Fibroblast of skin of right quadriceps (primary cell): Measurements from ENCODE around the gene CAPN5.
A peak's percentile ranks its signal among the peaks of the same experiment; 100 is the strongest.
"Not testable (repeated sequence)": the region's sequence is repeated elsewhere in the genome, so short reads cannot be mapped to it uniquely, and the experiment has no call there.

ENCODE experiments used
- DNase-seq: peaks from one replicate; pipeline ENCODE4 v3.0.0-alpha.2; 2013

CAPN5 gene

DNA sequence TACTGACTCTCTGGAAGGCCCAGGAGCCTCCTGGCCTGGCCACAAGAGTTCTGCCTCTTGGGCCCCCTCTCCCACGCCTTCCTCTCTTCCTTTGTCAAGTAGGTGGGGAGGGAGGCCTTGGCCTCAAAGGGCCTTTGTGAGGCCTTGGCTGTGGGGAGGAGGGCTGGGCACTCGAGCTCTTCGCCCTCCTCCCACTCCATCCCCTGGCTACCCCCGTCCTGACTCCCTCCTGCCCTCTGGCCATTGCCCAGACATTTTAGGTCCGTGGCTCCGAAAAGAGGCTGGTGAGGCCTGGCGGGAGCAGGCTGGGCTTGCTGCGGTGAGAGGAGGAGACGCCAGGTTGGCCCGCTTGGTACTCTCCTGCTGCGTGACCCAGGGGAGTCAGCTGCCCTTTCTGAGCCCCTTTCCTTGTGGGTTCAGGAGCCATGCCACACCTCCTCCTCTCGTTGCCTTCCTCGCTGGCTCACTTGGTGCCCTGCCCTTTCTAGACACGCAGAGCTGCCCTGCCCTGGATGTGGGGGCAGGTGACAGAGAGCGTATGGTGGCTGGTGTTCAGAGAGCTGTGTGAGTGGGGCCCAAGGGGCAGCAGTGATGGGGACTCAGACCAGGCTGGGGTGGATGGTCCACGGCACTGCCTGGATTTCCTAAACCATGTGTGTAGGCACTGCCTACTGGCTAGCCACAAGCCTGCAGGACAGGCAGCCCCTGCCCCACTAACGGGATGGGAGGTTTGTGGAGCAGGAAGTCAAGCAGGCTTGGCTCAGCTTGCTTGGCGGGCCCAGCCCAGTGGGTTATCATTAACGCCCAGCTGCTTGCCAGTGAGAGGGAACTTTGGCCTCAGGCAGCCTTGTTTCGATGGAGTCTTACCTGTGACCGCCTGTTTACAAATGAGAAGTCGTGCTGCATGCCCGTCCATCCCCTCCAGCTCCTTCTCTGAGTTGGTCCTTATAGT, 20.0 kb downstream of the CAPN5 start:
- DNase-seq = no peak

DNA sequence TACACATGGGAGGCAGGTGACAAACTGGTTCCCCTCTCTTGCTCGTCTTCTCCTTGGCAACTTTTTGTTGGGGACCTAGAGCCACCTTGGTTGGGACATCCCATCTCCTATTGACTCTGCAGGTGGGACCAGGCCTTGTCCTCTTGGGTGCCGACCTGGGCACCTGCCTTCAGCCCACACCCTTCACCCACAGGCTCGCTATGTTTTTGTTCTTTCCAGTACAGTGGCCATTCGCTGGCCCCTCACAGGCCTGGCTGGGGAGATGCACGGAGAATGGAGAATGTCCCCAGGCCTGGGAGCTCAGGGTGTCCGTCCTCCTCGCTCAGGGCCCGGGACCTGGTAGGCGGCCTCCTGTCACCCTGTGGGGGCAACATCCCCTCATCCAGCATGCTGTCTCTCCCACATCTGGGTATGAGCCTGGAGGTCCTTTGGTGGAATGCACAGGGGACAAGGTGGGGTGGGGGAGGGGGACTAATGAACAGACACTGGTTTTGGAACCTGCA, 21.0 kb downstream of the CAPN5 start:
- DNase-seq = no peak

DNA sequence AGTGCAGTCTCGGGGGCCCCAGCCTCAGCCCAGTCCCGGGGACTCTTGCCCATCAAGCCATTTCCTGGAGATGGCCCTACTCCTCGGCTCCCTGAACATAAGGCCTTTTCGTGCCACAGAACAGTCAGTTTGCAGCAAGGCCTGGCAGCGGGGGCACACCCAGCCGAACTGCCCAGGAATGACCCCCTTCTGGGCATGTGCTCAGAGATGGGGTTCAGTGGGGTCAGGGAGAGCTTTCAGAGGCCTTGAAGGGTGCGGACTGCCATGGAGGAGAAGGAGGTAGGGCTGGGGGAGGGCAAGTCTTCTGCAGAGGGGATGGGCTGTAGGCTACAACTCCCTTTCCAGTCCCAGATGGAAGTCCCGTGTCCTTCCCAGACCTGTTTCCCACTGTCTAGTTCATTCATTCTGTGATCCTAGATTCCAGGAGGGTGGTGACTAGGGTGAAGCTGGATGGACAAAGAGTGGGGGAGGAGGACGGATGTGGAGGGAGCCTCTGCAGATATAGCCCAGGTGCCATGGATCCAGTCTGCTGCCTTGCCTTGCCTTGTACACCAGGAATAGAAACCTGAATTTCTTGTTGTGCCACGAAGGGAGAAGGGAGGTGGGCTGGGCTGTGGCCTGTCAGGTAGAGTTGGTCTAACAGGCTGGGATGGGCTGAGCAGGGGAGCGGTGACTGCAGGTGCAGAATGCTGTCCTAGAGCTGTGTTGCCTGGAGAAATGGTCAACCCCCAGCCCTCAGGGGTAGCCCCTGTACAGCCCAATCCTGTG, 21.6 kb downstream of the CAPN5 start:
- DNase-seq = no peak

DNA sequence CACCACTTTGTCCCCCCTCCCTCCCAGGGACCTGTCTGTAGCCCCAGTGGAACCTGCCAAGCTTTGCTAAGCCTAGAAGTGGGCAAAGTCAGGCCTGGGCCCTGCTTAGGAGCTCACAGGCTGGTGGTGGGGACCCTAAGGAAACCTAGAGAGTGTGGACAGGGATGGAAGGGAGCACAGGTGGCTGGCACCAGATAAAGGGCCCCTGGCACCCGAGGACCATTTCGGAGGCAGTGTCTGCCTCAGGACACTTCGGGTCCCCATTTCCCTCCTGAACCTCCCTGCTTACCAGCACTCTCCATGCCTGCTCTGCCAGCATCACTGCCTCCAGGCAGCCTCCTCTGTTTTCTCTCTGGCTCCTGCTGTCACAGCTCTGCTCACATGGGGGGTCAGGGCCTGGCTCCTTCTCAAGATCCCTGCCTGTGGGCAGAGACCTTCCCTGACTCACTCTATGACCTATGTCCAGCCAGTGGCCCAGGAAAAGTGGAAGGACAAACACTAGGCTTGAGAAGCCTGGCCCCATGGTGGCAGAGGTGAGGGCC, 22.3 kb downstream of the CAPN5 start:
- no peak for DNase-seq

DNA sequence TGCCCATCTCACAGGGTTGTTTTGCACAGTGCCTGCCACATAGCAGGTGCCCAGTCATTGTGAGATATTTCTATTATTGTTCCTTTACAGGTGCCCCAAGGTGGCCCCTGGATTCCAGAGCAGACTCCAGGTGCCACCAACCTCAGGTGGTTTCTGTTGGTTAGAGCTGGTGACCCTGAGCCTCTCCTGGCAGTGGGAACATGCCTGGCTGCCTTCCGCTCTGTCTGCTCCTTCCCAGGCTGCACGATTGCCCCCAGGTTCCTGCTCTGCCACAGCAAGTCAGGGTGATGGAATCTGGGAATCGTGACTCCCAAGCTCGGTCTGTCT, 23.2 kb downstream of the CAPN5 start:
- DNase-seq = no peak

DNA sequence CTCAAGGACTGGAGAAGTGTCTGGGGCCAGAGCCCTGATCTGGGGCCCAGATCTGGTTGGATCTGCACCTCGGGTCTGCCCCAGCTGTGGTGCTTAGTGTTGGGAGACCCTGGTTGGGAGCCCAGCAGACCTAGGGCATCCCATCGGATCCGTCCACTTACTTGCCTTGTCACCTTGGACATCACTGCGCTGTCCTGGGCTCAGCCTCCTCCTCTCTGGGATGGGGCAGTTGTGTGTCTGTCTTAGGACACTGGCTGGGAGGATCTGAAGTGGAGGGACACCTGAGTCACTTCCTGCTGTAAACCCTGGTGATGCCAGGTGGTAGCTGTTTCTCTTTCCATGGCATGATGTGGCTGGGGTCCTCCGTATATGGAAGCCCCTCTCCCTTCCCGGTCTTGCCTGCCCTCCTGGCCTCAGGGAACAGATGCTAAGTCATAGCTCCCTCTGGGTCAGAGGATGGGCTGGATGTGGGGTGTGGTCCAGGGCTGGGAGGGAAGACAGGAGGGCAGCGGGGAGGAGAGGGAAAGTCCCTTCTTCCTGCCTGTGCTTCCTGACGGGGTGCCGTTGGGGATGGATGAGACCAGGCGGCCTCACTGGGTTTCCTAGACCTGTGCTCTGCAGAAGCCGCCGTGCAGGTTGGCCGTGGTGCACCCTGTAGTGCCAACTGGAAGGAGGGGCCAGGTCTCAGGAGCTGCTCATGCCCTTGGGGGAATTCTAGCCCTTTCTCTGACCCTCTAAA, 23.8 kb downstream of the CAPN5 start:
- no peak for DNase-seq

DNA sequence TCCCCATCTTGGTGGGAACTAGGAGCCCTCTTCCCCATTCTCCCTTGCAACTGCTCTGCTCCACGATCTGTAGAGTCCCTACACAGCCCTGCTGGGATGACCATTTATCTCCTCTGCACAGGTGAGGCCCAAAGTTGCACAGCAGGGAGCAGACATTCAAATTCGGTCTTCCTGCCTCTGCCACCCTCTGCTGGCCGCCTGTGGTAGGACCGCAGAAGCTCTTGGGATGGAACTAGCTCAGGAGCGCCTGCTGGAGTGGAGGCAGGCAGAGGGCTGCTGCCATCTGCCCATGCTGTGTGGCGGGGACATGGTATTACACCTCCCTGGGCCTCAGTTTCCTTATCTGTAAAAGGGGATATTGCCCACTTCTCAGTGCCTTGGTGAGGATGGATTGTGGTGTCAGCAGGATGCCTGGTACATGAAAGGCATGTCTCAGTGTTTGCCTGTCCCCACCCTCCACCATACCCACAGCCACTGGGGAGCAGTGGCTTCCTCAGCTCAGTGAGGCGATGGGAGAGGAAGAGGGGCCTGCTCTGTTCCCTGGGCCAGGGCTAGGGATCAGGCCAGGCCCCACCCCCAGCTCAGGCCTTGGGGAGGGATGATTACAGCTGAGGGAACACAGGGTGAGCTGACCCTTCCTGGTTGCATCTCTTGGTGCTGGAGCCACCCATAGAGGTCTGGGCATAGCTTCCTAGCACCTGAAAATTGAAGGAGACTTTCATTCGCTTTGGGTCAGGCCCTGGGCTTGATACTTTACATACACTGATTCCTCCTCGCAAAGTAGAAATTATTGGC, 24.6 kb downstream of the CAPN5 start:
- DNase-seq = peak; percentile 60

DNA sequence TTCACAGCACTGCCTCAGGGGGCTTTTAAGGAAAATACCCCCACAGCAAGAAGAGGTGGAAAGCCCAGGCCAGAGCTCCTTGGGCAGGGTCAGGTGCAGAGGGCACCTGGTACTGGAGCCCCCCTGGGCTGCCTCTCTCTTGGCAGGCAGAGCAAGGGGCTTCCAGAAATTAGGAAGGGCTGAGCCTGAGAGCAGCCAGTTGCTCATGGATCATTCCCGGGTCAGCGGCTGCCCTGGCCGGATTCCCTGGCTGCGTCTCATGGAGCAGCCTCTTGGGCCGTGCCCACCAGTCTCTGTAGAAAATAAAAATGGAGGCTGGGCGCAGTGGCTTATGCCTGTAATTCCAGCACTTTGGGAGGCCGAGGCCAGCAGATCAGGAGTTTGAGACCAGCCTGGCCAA, 25.6 kb downstream of the CAPN5 start:
- DNase-seq = no peak

DNA sequence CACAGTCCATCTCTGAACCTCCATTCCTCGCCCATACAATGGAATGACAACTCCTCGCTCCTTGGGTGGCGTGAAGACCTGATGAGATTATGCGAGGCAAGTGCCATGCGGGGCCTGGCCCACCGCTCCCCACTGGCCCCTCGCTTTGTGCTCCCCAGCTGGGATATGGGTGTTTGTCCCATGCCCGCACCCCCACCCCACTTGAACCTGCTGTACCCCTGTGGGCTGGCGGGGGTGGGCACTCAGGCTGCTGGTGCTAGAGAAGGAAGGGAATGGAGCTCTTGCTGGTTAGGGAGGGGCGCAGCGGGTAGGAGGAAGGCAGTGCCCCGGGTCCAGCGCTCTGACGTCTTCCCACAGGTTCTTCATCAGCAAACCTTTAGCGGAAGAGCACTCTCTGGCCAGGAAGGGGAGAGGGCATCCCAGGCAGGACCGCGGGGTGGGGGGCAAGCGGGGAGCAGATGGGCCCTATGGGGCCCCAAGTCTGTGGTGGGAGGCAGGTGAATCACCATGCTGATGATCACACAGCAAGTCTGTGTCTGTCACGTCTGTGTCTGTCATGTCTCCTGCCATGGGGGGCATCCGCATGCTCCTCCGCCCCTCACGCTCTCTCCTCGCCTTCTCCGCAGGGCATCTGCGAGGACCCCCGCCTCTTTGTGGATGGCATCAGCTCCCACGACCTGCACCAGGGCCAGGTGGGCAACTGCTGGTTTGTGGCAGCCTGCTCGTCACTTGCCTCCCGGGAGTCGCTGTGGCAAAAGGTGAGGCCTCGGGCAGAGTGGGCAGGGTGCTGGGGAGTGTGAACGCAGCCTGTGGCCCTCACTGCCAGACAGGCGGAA, 26.5 kb downstream of the CAPN5 start:
- no peak for DNase-seq

DNA sequence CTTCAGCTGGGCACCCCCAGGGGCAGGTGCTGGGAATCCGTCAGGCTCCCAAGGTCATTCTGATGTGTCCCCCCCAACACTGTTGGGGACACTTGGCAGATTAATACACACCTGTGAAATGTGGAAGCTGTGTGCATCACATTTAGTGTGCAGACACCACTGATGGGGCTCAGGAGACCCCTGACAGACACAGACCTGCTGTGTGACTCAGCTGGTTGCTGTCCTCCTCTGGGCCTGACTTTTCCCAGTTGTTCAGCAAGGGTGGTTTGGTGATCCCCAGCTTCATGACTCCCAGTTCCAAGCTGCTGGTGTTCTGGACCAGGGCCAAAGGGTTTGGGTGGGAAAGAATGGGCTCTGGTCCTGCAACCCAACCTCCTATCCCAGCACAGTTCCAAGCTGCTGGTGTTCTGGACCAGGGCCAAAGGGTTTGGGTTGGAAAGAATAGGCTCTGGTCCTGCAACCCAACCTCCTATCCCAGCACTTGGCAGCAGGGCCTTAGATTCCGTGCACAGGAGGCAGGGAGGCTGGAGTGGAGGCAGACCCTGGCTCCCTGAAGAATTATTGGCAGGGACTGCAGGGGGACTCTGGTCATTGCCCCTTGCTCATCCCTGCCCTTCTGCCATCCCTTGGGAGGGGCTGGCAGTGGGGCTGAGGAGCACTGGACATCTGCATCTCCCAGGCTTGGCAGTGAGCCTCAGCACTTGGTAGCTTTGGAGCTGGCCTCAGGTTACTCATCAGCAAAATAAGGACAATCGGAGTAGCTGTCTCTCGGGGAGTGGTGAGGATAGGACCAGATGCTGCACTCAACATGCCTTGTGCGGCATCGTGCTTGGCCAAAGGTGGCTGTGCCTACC, 27.4 kb downstream of the CAPN5 start:
- DNase-seq = no peak

DNA sequence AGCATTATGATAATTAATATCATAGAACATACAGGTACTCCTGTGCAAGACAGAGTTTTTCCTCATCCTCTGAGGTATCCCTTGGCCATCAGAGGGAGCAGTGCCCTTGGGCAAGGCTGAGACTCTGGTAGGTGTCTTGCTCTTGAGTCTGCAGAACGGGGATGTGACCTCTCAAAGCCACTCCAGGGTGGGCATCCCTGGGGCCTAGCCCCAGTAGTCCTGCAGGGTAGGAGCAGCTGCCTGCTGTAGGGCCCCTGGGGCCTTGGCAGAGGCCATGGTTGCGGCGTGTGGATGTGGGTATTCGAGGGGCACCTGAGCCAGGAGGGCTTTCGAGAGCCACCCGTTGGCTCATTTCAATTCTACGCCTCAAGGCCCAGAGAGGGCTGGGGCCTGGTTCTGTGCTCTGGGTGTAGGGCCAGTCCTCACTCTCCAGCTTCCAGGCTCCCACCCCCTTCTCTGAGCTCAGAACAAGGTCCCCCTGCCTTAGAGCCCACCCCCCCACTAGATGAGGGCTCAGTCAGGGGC, 28.1 kb downstream of the CAPN5 start:
- no peak for DNase-seq

DNA sequence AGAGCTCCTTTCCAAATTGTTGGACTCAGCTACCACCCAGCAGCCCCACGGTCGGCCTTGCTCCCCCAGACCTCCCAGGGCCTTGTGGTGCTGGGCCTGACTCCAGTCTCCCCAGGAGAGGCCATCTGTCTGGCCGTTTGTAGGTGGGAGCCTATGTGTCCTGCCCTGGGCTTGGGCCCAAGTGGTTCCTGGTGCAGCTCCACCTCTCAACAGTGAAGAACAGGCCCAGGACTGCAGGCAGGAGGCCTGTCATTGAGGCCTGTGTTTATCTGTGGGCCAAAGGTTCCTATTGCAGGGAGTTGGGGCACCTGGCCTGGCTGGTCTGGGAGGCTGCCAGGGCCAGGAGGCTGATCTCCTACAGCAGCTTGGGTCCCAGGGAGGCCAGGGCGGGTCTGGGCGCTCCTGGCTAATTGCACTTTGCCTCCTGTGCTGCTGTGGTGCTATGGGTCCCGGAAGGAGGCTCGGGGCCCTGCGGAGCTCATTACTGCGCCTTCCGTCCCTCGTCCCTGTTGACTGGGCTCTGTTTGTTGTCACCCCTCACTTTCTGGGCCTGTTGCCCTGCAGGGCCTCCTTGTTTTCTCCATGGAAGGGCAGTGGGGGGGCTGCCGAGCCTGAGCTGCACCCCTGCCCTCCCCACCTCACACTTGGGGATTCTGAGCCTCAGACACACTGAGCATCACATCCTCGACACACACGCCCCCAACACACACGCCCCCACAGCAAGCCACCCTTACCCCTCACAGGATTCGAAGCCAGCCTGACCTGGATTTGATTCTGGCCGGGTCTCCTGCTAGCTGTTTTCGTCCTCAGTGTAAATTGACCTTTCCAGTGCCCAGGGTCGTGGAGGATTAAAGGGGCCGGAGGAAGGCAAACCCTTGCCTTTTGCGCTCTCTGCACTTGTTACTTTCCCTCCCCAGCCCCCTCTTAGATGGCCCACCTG, 29.1 kb downstream of the CAPN5 start:
- DNase-seq = no peak

DNA sequence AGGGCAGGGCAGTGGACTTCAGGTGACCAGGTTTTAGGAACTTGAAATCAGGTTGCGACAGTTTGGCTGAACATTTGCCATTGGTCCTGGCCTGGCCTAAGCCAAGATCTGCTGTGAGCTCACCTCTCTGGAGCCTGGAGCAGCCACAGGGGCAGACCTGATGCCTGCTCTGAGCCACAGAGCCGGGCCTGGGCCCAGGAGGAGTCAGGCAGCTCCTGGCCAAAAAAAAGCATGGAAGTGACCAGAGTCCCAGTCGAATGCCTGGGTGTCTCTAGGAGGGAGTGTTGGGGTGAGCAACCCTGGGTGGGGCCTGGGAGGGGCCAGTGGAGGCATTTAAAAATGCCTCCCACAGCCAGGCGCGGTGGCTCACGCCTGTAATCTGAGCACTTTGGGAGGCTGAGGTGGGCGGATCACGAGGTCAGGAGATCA, 29.8 kb downstream of the CAPN5 start:
- no peak for DNase-seq

DNA sequence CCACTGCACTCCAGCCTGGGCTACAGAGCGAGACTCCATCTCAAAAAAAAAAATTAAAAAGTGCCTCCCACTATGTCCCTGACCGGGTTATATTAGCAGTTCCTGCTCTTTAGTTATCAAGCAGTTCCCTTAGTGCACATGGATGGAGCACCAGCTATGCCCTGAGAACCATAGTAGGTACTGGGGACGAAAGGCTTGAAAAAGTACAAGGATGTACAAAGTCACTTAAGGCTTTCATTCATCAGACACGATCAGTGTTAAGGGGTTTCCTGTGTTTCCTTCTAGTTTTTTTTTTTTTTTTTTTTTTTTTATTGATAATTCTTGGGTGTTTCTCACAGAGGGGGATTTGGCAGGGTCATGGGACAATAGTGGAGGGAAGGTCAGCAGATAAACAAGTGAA, 30.4 kb downstream of the CAPN5 start:
- DNase-seq = not testable (repeated sequence)

DNA sequence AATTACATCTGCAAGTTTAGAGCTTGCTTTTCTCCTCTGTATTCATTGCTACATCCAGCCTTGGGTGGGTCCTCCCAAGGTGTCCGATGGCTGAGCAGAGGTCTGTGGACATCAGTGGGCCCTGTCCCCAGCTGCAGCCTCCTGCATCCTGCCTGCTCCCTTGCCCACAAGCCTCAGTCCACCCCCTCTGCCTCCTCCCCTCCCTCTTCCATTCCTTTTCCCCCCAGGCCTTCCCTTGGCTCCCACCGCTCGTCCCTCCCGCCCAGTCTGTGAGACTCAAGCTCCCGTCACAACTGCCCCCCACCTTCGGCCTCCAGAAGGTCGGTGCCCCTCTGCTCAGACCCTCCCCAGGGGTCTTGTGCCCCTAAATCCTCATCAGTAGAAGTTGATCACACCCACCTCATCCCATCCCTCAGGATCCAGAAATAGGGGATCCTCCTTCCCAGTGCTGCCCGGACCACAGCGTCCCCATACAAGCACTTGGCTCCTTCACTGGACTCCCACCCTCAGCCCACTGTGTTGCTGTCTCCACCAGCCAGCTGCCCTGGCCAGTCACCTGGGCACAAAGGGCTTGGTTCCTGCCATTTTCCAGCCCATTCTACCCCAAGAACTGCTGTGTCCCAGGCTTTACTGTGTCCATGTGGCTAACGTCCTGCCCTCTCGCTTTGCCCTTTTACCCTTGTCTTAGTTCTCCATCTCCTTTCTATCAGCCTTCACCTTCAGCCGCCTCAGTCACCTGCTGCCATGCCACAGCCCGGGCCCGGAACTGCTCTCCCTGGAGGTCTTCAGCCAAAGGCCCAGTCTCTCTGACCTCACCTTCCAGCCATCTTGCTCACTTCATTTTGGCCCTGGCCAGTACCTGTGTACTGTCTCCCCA, 33.6 kb downstream of the CAPN5 start:
- no peak for DNase-seq

DNA sequence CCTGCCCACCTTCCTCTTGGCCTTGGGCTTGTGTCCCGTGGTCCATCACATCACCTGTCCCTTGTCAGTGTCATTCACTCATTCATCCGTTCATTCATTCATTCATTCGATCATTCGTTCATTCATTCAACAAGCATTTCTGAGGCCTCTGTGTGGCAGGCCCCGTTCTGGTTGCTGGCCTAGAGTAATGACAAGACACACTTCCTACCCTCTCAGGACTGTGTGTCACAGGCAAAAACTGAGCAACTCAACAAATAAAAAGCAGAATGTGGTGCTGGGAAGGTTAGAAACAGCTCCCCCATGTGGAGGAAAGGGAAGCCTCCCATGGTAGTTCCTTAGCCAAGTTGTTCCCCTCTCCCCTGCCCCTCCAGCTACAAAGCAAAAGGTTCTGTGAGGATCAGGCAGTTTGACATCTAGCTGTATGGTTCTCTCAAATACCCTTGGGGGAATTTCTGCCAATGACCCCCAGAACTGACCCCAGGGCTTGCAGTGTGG, 34.3 kb downstream of the CAPN5 start:
- DNase-seq = no peak
